WTC11 (cell line): ENCODE measurements around the gene CLEC16A. TPM values are rescaled to one million over a fixed set of nuclear protein-coding genes. Genes with fewer than 3 reads are reported as not detected.

Experiments used
- ATAC-seq: fragments of 200-7000 bp; cut with Tn5 transposase; 2 replicates; pipeline ENCODE4 v1.10.0; 2021; ENCODE audit warnings: mild to moderate bottlenecking, moderate library complexity
- CTCF ChIA-PET: fragments of 300-600 bp; sonication (Branson Sonifier 250); formaldehyde crosslinking; loops from one replicate; lab custom pipeline; 2021; ENCODE audit warnings: antibody characterized with exemption; lab: Charles Lee
- POLR2A ChIA-PET: fragments of 350-600 bp; sonication (Branson Sonifier 250); formaldehyde crosslinking; loops from one replicate; lab custom pipeline; 2021; ENCODE audit warnings: antibody characterized with exemption; lab: Charles Lee
- DNase-seq: peaks from one replicate; pipeline ENCODE4 v3.0.0; 2021; ENCODE audit warnings: low spot score
- H3K27ac Mint-ChIP-seq: 2 replicates; pipeline ENCODE4 v1.8.0; 2021; ENCODE audit warnings: mixed read lengths
- H3K27me3 Mint-ChIP-seq: 2 replicates; pipeline ENCODE4 v1.8.0; 2021; ENCODE audit warnings: low read depth, mild to moderate bottlenecking, moderate library complexity, mixed read lengths
- H3K36me3 Mint-ChIP-seq: 2 replicates; pipeline ENCODE4 v1.8.0; 2021; ENCODE audit warnings: mixed read lengths
- H3K4me1 Mint-ChIP-seq: 2 replicates; pipeline ENCODE4 v1.8.0; 2022; ENCODE audit warnings: mixed read lengths
- H3K4me3 Mint-ChIP-seq: 2 replicates; pipeline ENCODE4 v1.8.0; 2021; ENCODE audit warnings: mild to moderate bottlenecking, moderate library complexity, mixed read lengths
- H3K9me3 Mint-ChIP-seq: 2 replicates; pipeline ENCODE4 v1.8.0; 2021; ENCODE audit warnings: mixed read lengths
- ATF1 ChIP-seq: sonication (generic); formaldehyde crosslinking; IDR thresholded peaks from 2 replicates; pipeline ENCODE4 v1.8.1; 2023; ENCODE audit warnings: mild to moderate bottlenecking, moderate library complexity, missing genetic modification reagents
- CDX4 ChIP-seq: fragments of 250-450 bp; sonication (Bioruptor Pico); IDR thresholded peaks from 2 replicates; pipeline ENCODE4 v1.9.0; 2021; ENCODE audit warnings: moderate library complexity, mild to moderate bottlenecking, inconsistent platforms, borderline replicate concordance
- CREB1 ChIP-seq: sonication (generic); formaldehyde crosslinking; IDR thresholded peaks from 2 replicates; pipeline ENCODE4 v1.8.0; 2023; ENCODE audit warnings: mild to moderate bottlenecking, missing genetic modification reagents
- CTCF ChIP-seq: fragments of 200-600 bp; IDR thresholded peaks from 2 replicates; pipeline ENCODE4 v1.8.0; 2022; ENCODE audit warnings: antibody characterized with exemption
- E2F4 ChIP-seq: sonication (generic); formaldehyde crosslinking; IDR thresholded peaks from 2 replicates; pipeline ENCODE4 v1.8.1; 2022; ENCODE audit warnings: low read depth, mild to moderate bottlenecking, moderate library complexity, missing genetic modification reagents, borderline replicate concordance
- EMX1 ChIP-seq: fragments of 250-450 bp; sonication (Bioruptor Pico); IDR thresholded peaks from 2 replicates; pipeline ENCODE4 v1.8.0; 2021; ENCODE audit warnings: mild to moderate bottlenecking
- ETV6 ChIP-seq: sonication (generic); formaldehyde crosslinking; IDR thresholded peaks from 2 replicates; pipeline ENCODE4 v1.8.1; 2022; ENCODE audit warnings: mild to moderate bottlenecking, missing genetic modification reagents
- FOXK1 ChIP-seq: sonication (generic); formaldehyde crosslinking; IDR thresholded peaks from 2 replicates; pipeline ENCODE4 v1.8.0; 2022; ENCODE audit warnings: mild to moderate bottlenecking, moderate library complexity, missing genetic modification reagents
- NR3C1 ChIP-seq: sonication (generic); formaldehyde crosslinking; conservative IDR thresholded peaks from 2 replicates; pipeline ENCODE4 v1.8.1; 2023; ENCODE audit warnings: low read depth, mild to moderate bottlenecking, missing genetic modification reagents
- OVOL2 ChIP-seq: fragments of 250-450 bp; sonication (Bioruptor Pico); IDR thresholded peaks from 2 replicates; pipeline ENCODE4 v1.9.0; 2021; ENCODE audit warnings: mild to moderate bottlenecking, borderline replicate concordance
- RORB ChIP-seq: fragments of 250-450 bp; sonication (Bioruptor Pico); IDR thresholded peaks from 2 replicates; pipeline ENCODE4 v1.9.0; 2021; ENCODE audit warnings: mild to moderate bottlenecking
- STAT6 ChIP-seq: sonication (generic); formaldehyde crosslinking; conservative IDR thresholded peaks from 2 replicates; pipeline ENCODE4 v1.8.1; 2023; ENCODE audit warnings: mild to moderate bottlenecking, low read depth, missing genetic modification reagents, moderate library complexity
- TEAD4 ChIP-seq: sonication (generic); formaldehyde crosslinking; IDR thresholded peaks from 2 replicates; pipeline ENCODE4 v1.8.0; 2022; ENCODE audit warnings: mild to moderate bottlenecking, missing genetic modification reagents
- ZNF138 ChIP-seq: sonication (generic); formaldehyde crosslinking; conservative IDR thresholded peaks from 2 replicates; pipeline ENCODE4 v1.8.1; 2022; ENCODE audit warnings: mild to moderate bottlenecking, moderate library complexity, missing genetic modification reagents
- ZNF263 ChIP-seq: sonication (generic); formaldehyde crosslinking; IDR thresholded peaks from 2 replicates; pipeline ENCODE4 v1.8.1; 2022; ENCODE audit warnings: low read depth, mild to moderate bottlenecking, moderate library complexity, missing genetic modification reagents
- ZNF281 ChIP-seq: sonication (generic); formaldehyde crosslinking; IDR thresholded peaks from 2 replicates; pipeline ENCODE4 v1.8.0; 2023; ENCODE audit warnings: mild to moderate bottlenecking, missing genetic modification reagents
- ZNF396 ChIP-seq: fragments of 250-450 bp; sonication (Bioruptor Pico); IDR thresholded peaks from 2 replicates; pipeline ENCODE4 v1.8.0; 2021; ENCODE audit warnings: mild to moderate bottlenecking, moderate library complexity, borderline replicate concordance
- ZSCAN18 ChIP-seq: fragments of 250-450 bp; sonication (Bioruptor Pico); IDR thresholded peaks from 2 replicates; pipeline ENCODE4 v2.1.2; 2022; ENCODE audit warnings: mild to moderate bottlenecking, moderate library complexity
- total RNA-seq: library from RNA; stranded (reverse); gene quantifications from 3 replicates; pipeline ENCODE4 v1.2.3, GENCODE V29; 2021

Gene CLEC16A
- total RNA-seq, 1 experiment from 2014 or later, result 14.4 TPM

GRCh38 chr16:11204513-11205047 lies 260.2 kb downstream of the CLEC16A start:
- no peak for TF ChIP-seq EMX1 (CRISPR knock-in tag)
- TF ChIP-seq OVOL2, result no peak
- no peak for TF ChIP-seq ETV6 (CRISPR knock-in tag)
- TF ChIP-seq CDX4 (CRISPR knock-in tag), result no peak
- TF ChIP-seq TEAD4 (CRISPR knock-in tag), result no peak
- no peak for TF ChIP-seq ATF1 (CRISPR knock-in tag)
- no peak for TF ChIP-seq CTCF
- no peak for TF ChIP-seq CREB1
- no peak for TF ChIP-seq ZNF281 (CRISPR knock-in tag)
- Mint-ChIP-seq H3K27ac (no peak overlapping the region), H3K4me3 (no peak overlapping the region), H3K27me3 (no peaks in the 10 kb centered on the region; the same call in 1 of the 2 replicates), H3K36me3 (peaks cover 2% of the 10 kb centered on the region; the same call in 1 of the 2 replicates), H3K4me1 (peaks cover 42% of the 10 kb centered on the region), H3K9me3 (peaks cover 12% of the 10 kb centered on the region)
- ChIA-PET CTCF (no interaction called here), POLR2A (interaction anchor here (2.3 kb wide), 1 partner anchor 52 kb away, joined by 9 read pairs; the partner anchor contains the start of gene SOCS1)
- DNase-seq, result no peak
- ATAC-seq, result no peak

GRCh38 chr16:11205065-11205699 lies 260.8 kb downstream of the CLEC16A start:
- ATAC-seq (no peak), DNase-seq (no peak)
- H3K27ac Mint-ChIP-seq, result no peak overlapping the region
- CTCF ChIA-PET, result interaction anchor here (0.8 to 2.5 kb wide), 6 partner anchors 13 to 242 kb away, joined by 4 to 10 read pairs (median 6); no protein-coding TSS in a partner anchor
- H3K36me3 Mint-ChIP-seq, result peaks cover 2% of the 10 kb centered on the region; the same call in 1 of the 2 replicates
- H3K4me3 Mint-ChIP-seq, result no peak overlapping the region
- no peaks in the 10 kb centered on the region; the same call in 1 of the 2 replicates for H3K27me3 Mint-ChIP-seq
- H3K9me3 Mint-ChIP-seq, result peaks cover 12% of the 10 kb centered on the region
- POLR2A ChIA-PET, result interaction anchor here (0.5 to 2.3 kb wide), 2 partner anchors 51 to 109 kb away, joined by 4 to 9 read pairs; partner anchors contain the start of gene SOCS1
- TF ChIP-seq E2F4 (no peak), NR3C1 (no peak), FOXK1 (no peak), ZNF263 (CRISPR knock-in tag) (no peak), ZNF396 (CRISPR knock-in tag) (no peak), RORB (CRISPR knock-in tag) (no peak), ZSCAN18 (no peak), ZNF281 (CRISPR knock-in tag) (no peak), ZNF138 (no peak), STAT6 (CRISPR knock-in tag) (no peak)
- H3K4me1 Mint-ChIP-seq, result peaks cover 41% of the 10 kb centered on the region
